KOPT-K1 (cell line): ENCODE results near the gene ZNF174.

Source experiments
- H3K27ac ChIP-seq: fragments of 200-600 bp; sonication (generic); 2 replicates; pipeline ENCODE4 v1.5.1; 2016; ENCODE audit warnings: antibody characterized with exemption, mild to moderate bottlenecking, low read depth, low read length; ENCODE audit not compliant: poor library complexity, severe bottlenecking
- H3K36me3 ChIP-seq: fragments of 200-600 bp; sonication (generic); 2 replicates; pipeline ENCODE4 v1.5.1; 2017; ENCODE audit warnings: antibody characterized with exemption, mild to moderate bottlenecking, low read length, moderate library complexity; ENCODE audit not compliant: insufficient read depth
- H3K9me3 ChIP-seq: fragments of 200-600 bp; sonication (generic); 2 replicates; pipeline ENCODE4 v1.5.1; 2017; ENCODE audit warnings: antibody characterized with exemption, low read length, mild to moderate bottlenecking; ENCODE audit not compliant: insufficient read depth, poor library complexity, severe bottlenecking

ZNF174 gene

GRCh38 chr16:3400779-3401688, at the start of gene ZNF174, which contains the start of gene ZSCAN32:
ZNF174 (plus strand) TSS chr16:3401215; CDS start chr16:3402005, 790 bp downstream.
ZSCAN32 (minus strand) TSS chr16:3401004; CDS start chr16:3397557, 3,447 bp downstream.
- Histone ChIP-seq H3K9me3 (peaks cover 67% of the 10 kb centered on the region), H3K36me3 (peaks cover 64% of the 10 kb centered on the region), H3K27ac (peak within 1 kb of the TSS; percentile 78)

- H3K36me3 ChIP-seq, result no peaks in the 10 kb centered on the region
- no peak within 1 kb of the TSS for H3K27ac ChIP-seq
- H3K9me3 ChIP-seq, result peaks cover 6% of the 10 kb centered on the region
Measured at GRCh38 chr16:3355589-3355988, 45.4 kb upstream of the ZNF174 start, which contains the start of gene OR2C1. OR2C1 (plus strand) TSS chr16:3355889; CDS start chr16:3355941, 52 bp downstream.

- Histone ChIP-seq H3K27ac (no peak overlapping the region), H3K36me3 (no peaks in the 10 kb centered on the region), H3K9me3 (peaks cover 6% of the 10 kb centered on the region)
Measured at GRCh38 chr16:3356118-3356517, 44.9 kb upstream of the ZNF174 start.

GRCh38 chr16:3358871-3359270, 42.1 kb upstream of the ZNF174 start:
- no peaks in the 10 kb centered on the region for H3K36me3 ChIP-seq
- H3K9me3 ChIP-seq, result peaks cover 6% of the 10 kb centered on the region
- H3K27ac ChIP-seq, result no peak overlapping the region

GRCh38 chr16:3362931-3363330, 38.1 kb upstream of the ZNF174 start:
- Histone ChIP-seq H3K27ac (no peak overlapping the region), H3K36me3 (no peaks in the 10 kb centered on the region), H3K9me3 (peaks cover 12% of the 10 kb centered on the region)

- Histone ChIP-seq H3K27ac (no peak overlapping the region), H3K36me3 (no peaks in the 10 kb centered on the region), H3K9me3 (peaks cover 12% of the 10 kb centered on the region)
Measured at GRCh38 chr16:3363793-3364192, 37.2 kb upstream of the ZNF174 start.

GRCh38 chr16:3364774-3365427, 36.1 kb upstream of the ZNF174 start:
- no peaks in the 10 kb centered on the region for H3K36me3 ChIP-seq
- peaks cover 12% of the 10 kb centered on the region for H3K9me3 ChIP-seq
- no peak overlapping the region for H3K27ac ChIP-seq

GRCh38 chr16:3369073-3369472, 31.9 kb upstream of the ZNF174 start:
- peaks cover 14% of the 10 kb centered on the region for H3K9me3 ChIP-seq
- no peaks in the 10 kb centered on the region for H3K36me3 ChIP-seq
- H3K27ac ChIP-seq, result no peak overlapping the region

- Histone ChIP-seq H3K9me3 (peaks cover 34% of the 10 kb centered on the region), H3K36me3 (no peaks in the 10 kb centered on the region), H3K27ac (no peak overlapping the region)
Measured at GRCh38 chr16:3375680-3376079, 25.3 kb upstream of the ZNF174 start.

GRCh38 chr16:3377917-3378316, 23.1 kb upstream of the ZNF174 start:
- Histone ChIP-seq H3K36me3 (peaks cover 19% of the 10 kb centered on the region), H3K27ac (no peak overlapping the region), H3K9me3 (peaks cover 57% of the 10 kb centered on the region)

- Histone ChIP-seq H3K27ac (no peak overlapping the region), H3K36me3 (peaks cover 59% of the 10 kb centered on the region), H3K9me3 (peaks cover 83% of the 10 kb centered on the region)
Measured at GRCh38 chr16:3383045-3383448, 18.0 kb upstream of the ZNF174 start.

GRCh38 chr16:3388325-3388724, 12.7 kb upstream of the ZNF174 start:
- Histone ChIP-seq H3K27ac (no peak overlapping the region), H3K9me3 (peaks cover 90% of the 10 kb centered on the region), H3K36me3 (peaks cover 88% of the 10 kb centered on the region)

GRCh38 chr16:3389663-3390338, 11.2 kb upstream of the ZNF174 start:
- Histone ChIP-seq H3K27ac (no peak overlapping the region), H3K36me3 (peaks cover 88% of the 10 kb centered on the region), H3K9me3 (peaks cover 90% of the 10 kb centered on the region)

GRCh38 chr16:3400446-3400778, 603 bp upstream of the ZNF174 start:
- Histone ChIP-seq H3K9me3 (peaks cover 66% of the 10 kb centered on the region), H3K36me3 (peaks cover 64% of the 10 kb centered on the region), H3K27ac (peak overlapping the region; percentile 78)
